Pancreas (tissue), 10 donors: ENCODE results near the gene HIVEP3. TPM values are rescaled to one million over a fixed set of nuclear protein-coding genes. Genes with fewer than 3 reads are reported as not detected.

Experiments used
- ATAC-seq, 4 donors: fragments of 200-7000 bp; cut with Tn5 transposase; one replicate each; pipeline versions ENCODE4 v1.8.0 to v1.9.1; 2020; ENCODE audit warnings: mild to moderate bottlenecking in 4 of 4, moderate library complexity in 4 of 4
- DNase-seq, 6 donors: peaks; one replicate each; pipeline ENCODE4 v3.0.0-alpha.2; 2020
- FAIRE-seq: peaks from 2 replicates; lab custom pipeline; 2012; peaks lifted over from hg19 to GRCh38; lab: Jason Lieb, UNC
- H3K27ac ChIP-seq, 4 donors: fragments of 200-600 bp; sonication (generic); 1 replicate in 3 of 4; 2 replicates in 1 of 4; pipeline versions ENCODE4 v1.5.0 to v1.8.0; 2020
- H3K27me3 ChIP-seq, 4 donors: fragments of 200-600 bp; one replicate each; pipeline ENCODE4 v1.8.0; 2021
- H3K36me3 ChIP-seq, 3 donors: fragments of 200-600 bp; sonication (generic) in 1 of 3; one replicate each; pipeline versions ENCODE4 v1.5.0 to v1.8.0; 2020 to 2021
- H3K4me1 ChIP-seq, 3 donors: fragments of 200-600 bp; one replicate each; pipeline ENCODE4 v1.8.0; 2021
- H3K4me3 ChIP-seq, 4 donors: fragments of 200-600 bp; sonication (generic) in 2 of 4; one replicate each; pipeline versions ENCODE4 v1.5.0 to v1.8.0; 2020 to 2021
- H3K9me3 ChIP-seq, 4 donors: fragments of 200-600 bp; one replicate each; pipeline ENCODE4 v1.8.0; 2021
- CTCF ChIP-seq, 4 donors: fragments of 200-600 bp; sonication (generic) in 3 of 4; IDR thresholded peaks; one replicate each; pipeline versions ENCODE4 v1.5.0 to v1.8.0; 2021; ENCODE audit warnings: antibody characterized with exemption in 4 of 4
- WGBS, 2 donors: extraction: QIAGEN DNeasy Blood & Tissue Kit; methylation state at CpG; one replicate each; pipeline ENCODE4 v1.1.7; 2013; 5-methylcytosine and 5-hydroxymethylcytosine counted together
- intact Hi-C, 3 donors: fragments of 100-400 bp; cut with DNase I; formaldehyde crosslinking; loops; one replicate each; pipeline versions ENCODE4 v1.11.1 to v1.14.2; 2022
- polyA plus RNA-seq, 2 donors: library from polyadenylated mRNA; stranded (reverse); fragments of 200-250 nt; gene quantifications; one replicate each; pipeline ENCODE4 v1.2.3, GENCODE V29; 2013
- total RNA-seq, 6 donors: library from RNA; stranded (reverse); fragmentation: NEBNext Ultra II Directional in 4 of 6; extraction: Animal tissue kit (Norgen Biotek cat#: 25700) in 4 of 6; gene quantifications; one replicate each; pipeline versions ENCODE4 v1.2.1 to v1.2.4, GENCODE V29; 2021 to 2023
- donor health status: healthy with polysubstance abuse.
- donor health status: DM: no; HTN: no; CAD: no; lungs with moderate emphysema.
- donor health status: DM: no; HTN: no; CAD: no.
- donor health status: control.
- donor health status: control.
- donor health status: Bipolar disorder and iron deficiency.
- donor health status: DM: yes; HTN: yes; CAD: no.
- donor health status: DM: no; HTN: no; CAD: no.
- donor health status: DM: no; HTN: no; CAD: no.
- donor health status: DM: yes; HTN: yes; CAD: no.

The HIVEP3 gene
- total and polyA plus RNA-seq, 8 donors: 2.7 to 5.0 (median 3.1) TPM

GRCh38 chr1:41812051-41812450 is 106.7 kb downstream of the HIVEP3 start:
- no peaks in the 10 kb centered on the region for H3K27me3 ChIP-seq
- no peaks in the 10 kb centered on the region for H3K4me1 ChIP-seq
- H3K4me3 ChIP-seq: no peak overlapping the region
- DNase-seq: peak in 4 of 6 donors; percentile 25 to 54 (median 44)
- peak; percentile 67 to 81 (median 76) for ATAC-seq
- peak; percentile 27 to 52 (median 44) for TF ChIP-seq CTCF (IDR thresholded peaks at IDR 0.05)
- no peak overlapping the region for H3K27ac ChIP-seq
- no peaks in the 10 kb centered on the region for H3K9me3 ChIP-seq
- WGBS, 2 donors: 51 to 55% methylated on average over 5 of the region's 5 CpGs
- no peak for FAIRE-seq
- H3K36me3 ChIP-seq: no peaks in the 10 kb centered on the region
- intact Hi-C loops: no loop called here

GRCh38 chr1:41811051-41811795 is 107.5 kb downstream of the HIVEP3 start:
- no peaks in the 10 kb centered on the region for H3K36me3 ChIP-seq
- FAIRE-seq (no peak), DNase-seq (no peak), ATAC-seq (no peak)
- H3K9me3 ChIP-seq: no peaks in the 10 kb centered on the region
- no peaks in the 10 kb centered on the region for H3K4me1 ChIP-seq
- H3K27me3 ChIP-seq: no peaks in the 10 kb centered on the region
- intact Hi-C loops: no loop called here
- no peak for TF ChIP-seq CTCF (IDR thresholded peaks at IDR 0.05)
- no peak overlapping the region for H3K4me3 ChIP-seq
- 74 to 79% methylated on average over 7 of the region's 7 CpGs for WGBS, 2 donors
- H3K27ac ChIP-seq: no peak overlapping the region

GRCh38 chr1:41810446-41810845 is 108.3 kb downstream of the HIVEP3 start:
- no peak for FAIRE-seq

GRCh38 chr1:41809692-41810091 is 109.0 kb downstream of the HIVEP3 start:
- 62 to 66% methylated on average over 3 of the region's 3 CpGs for WGBS, 2 donors
- intact Hi-C loops: no loop called here
- no peak for ATAC-seq
- H3K36me3 ChIP-seq: no peaks in the 10 kb centered on the region
- no peak overlapping the region for H3K4me3 ChIP-seq
- no peak for DNase-seq
- H3K4me1 ChIP-seq: no peaks in the 10 kb centered on the region
- H3K27me3 ChIP-seq: no peaks in the 10 kb centered on the region
- no peak for TF ChIP-seq CTCF (IDR thresholded peaks at IDR 0.05)
- no peaks in the 10 kb centered on the region for H3K9me3 ChIP-seq
- H3K27ac ChIP-seq: no peak overlapping the region
- FAIRE-seq: no peak

More at GRCh38 chr1:41810446-41810845, 108.3 kb downstream of the HIVEP3 start:
- Histone ChIP-seq H3K27ac (no peak overlapping the region), H3K9me3 (no peaks in the 10 kb centered on the region), H3K36me3 (no peaks in the 10 kb centered on the region), H3K4me1 (no peaks in the 10 kb centered on the region), H3K4me3 (no peak overlapping the region), H3K27me3 (no peaks in the 10 kb centered on the region)
- TF ChIP-seq CTCF (IDR thresholded peaks at IDR 0.05): no peak
- peak in 2 of 4 donors; percentile 28 to 72 for ATAC-seq
- DNase-seq: no peak
- intact Hi-C loops: no loop called here

GRCh38 chr1:41807390-41807789 is 111.3 kb downstream of the HIVEP3 start:
- DNase-seq (no peak), ATAC-seq (no peak), FAIRE-seq (no peak)
- no peaks in the 10 kb centered on the region for H3K4me1 ChIP-seq
- H3K36me3 ChIP-seq: no peaks in the 10 kb centered on the region
- no peak overlapping the region for H3K4me3 ChIP-seq
- no peaks in the 10 kb centered on the region for H3K9me3 ChIP-seq
- no peak overlapping the region for H3K27ac ChIP-seq
- TF ChIP-seq CTCF (IDR thresholded peaks at IDR 0.05): no peak
- 91 to 94% methylated on average over 6 of the region's 6 CpGs for WGBS, 2 donors
- intact Hi-C loops: no loop called here
- H3K27me3 ChIP-seq: no peaks in the 10 kb centered on the region
